ENCODE measurements around the gene BEND5.

Gene BEND5

GRCh38 chr1:48730164-48730910 is 46.4 kb downstream of the BEND5 start:
- H3K27ac ChIP-seq (ENCODE audit: low read depth, low read length): no peak overlapping the region
- no peaks in the 10 kb centered on the region for H3K27me3 ChIP-seq (ENCODE audit: control insufficient read depth in 5 of 5, insufficient read depth in 4 of 5, low read length in 5 of 5)
- no peak overlapping the region for H3K4me3 ChIP-seq (ENCODE audit: low read depth in 1 of 5, low read length in 5 of 5)
- H3K9me3 ChIP-seq (ENCODE audit: control insufficient read depth in 5 of 5, low read length in 5 of 5): no peaks in the 10 kb centered on the region
- peaks cover 3 to 43% (median 37%) of the 10 kb centered on the region in 5 donors for H3K36me3 ChIP-seq (ENCODE audit: control insufficient read depth in 5 of 5, insufficient read depth in 5 of 5, low read length in 5 of 5)
- no peak overlapping the region for H3K9ac ChIP-seq (ENCODE audit: low read length in 5 of 5)
- H3K4me1 ChIP-seq (ENCODE audit: control insufficient read depth in 5 of 5, insufficient read depth in 5 of 5, low read length in 5 of 5): no peaks in the 10 kb centered on the region

DNA sequence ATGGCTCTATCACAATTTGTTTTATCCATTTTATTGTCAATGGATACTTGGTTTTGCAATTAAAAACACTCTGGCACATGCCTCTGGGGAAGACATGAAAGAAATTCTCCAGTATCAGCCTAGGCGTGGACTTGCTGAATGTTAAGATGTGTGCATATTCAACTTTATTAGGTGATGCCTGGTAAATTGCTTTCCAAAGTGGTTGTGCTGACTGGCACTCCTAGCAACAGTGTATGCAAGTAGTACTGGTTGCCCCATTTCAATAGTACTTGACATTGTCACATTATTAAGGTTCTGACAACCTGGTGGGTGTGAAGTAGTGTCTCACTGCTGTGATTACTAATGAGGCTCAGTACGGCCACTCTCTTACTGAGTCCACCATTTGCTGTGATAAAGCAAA is 48.1 kb downstream of the BEND5 start:
- no peaks in the 10 kb centered on the region for H3K4me1 ChIP-seq (ENCODE audit: control insufficient read depth in 5 of 5, insufficient read depth in 5 of 5, low read length in 5 of 5)
- no peaks in the 10 kb centered on the region for H3K9me3 ChIP-seq (ENCODE audit: control insufficient read depth in 5 of 5, low read length in 5 of 5)
- no peak overlapping the region for H3K9ac ChIP-seq (ENCODE audit: low read length in 5 of 5)
- peaks cover 0 to 30% (median 20%) of the 10 kb centered on the region in 5 donors for H3K36me3 ChIP-seq (ENCODE audit: control insufficient read depth in 5 of 5, insufficient read depth in 5 of 5, low read length in 5 of 5)
- no peak overlapping the region for H3K27ac ChIP-seq (ENCODE audit: low read depth, low read length)
- no peaks in the 10 kb centered on the region for H3K27me3 ChIP-seq (ENCODE audit: control insufficient read depth in 5 of 5, insufficient read depth in 4 of 5, low read length in 5 of 5)
- H3K4me3 ChIP-seq (ENCODE audit: low read depth in 1 of 5, low read length in 5 of 5): no peak overlapping the region

DNA sequence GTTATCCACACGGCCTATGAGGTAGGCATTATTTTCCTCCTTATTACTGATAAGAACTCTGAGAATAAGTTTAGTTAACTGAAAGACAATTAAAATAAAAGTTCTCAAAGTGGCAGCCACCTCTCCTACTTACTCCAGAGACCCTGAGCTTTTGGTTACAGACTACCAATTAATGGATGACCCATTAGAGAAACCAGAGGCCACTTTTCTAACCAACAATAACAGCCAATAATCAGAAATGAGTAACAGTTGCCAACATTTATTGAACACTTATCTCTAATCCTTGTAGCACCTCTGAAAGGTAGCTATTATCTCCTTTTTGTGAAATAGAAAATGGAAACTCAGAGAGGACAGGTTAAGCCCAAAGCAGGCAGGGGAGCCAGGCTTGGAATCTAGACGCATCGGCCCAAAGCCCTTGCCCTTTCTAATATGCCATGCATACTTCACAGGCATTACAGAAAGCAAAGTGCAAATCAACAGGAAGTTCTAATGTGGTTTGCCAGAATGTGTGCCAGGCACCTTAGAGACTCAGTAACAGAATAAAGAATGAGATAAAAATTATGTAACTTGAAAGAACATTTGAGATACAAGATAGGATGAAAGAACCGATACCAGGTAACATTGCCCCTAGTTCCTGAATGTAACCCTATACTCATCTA is 50.0 kb downstream of the BEND5 start:
- no peak overlapping the region for H3K27ac ChIP-seq (ENCODE audit: low read depth, low read length)
- no peaks in the 10 kb centered on the region for H3K9me3 ChIP-seq (ENCODE audit: control insufficient read depth in 5 of 5, low read length in 5 of 5)
- no peak overlapping the region for H3K9ac ChIP-seq (ENCODE audit: low read length in 5 of 5)
- H3K36me3 ChIP-seq (ENCODE audit: control insufficient read depth in 5 of 5, insufficient read depth in 5 of 5, low read length in 5 of 5): peaks cover 0 to 18% (median 3%) of the 10 kb centered on the region in 5 donors
- no peaks in the 10 kb centered on the region for H3K27me3 ChIP-seq (ENCODE audit: control insufficient read depth in 5 of 5, insufficient read depth in 4 of 5, low read length in 5 of 5)
- H3K4me3 ChIP-seq (ENCODE audit: low read depth in 1 of 5, low read length in 5 of 5): no peak overlapping the region
- no peaks in the 10 kb centered on the region for H3K4me1 ChIP-seq (ENCODE audit: control insufficient read depth in 5 of 5, insufficient read depth in 5 of 5, low read length in 5 of 5)

DNA sequence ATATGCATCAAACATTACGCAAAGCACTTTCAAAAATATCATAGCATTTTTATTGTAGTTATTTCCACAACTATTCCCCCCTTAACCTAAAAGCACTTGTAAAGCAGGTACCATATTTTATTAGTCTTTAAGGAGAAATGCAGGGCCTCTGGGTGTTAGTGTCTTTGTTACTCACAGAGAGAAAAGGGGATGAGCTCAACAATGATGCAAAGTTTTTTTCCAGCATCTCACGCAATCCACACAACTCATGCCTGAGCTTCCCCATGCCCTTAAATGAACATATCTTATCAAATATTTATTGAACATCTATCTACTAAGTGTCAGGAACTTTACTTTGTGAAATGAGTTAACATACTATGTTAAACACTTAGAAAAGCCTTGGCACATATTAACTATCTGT is 50.6 kb downstream of the BEND5 start:
- Histone ChIP-seq H3K36me3 (ENCODE audit: control insufficient read depth in 5 of 5, insufficient read depth in 5 of 5, low read length in 5 of 5) (peaks cover 0 to 13% (median 3%) of the 10 kb centered on the region in 5 donors), H3K9me3 (ENCODE audit: control insufficient read depth in 5 of 5, low read length in 5 of 5) (no peaks in the 10 kb centered on the region), H3K4me1 (ENCODE audit: control insufficient read depth in 5 of 5, insufficient read depth in 5 of 5, low read length in 5 of 5) (no peaks in the 10 kb centered on the region), H3K27ac (ENCODE audit: low read depth, low read length) (no peak overlapping the region), H3K9ac (ENCODE audit: low read length in 5 of 5) (no peak overlapping the region), H3K27me3 (ENCODE audit: control insufficient read depth in 5 of 5, insufficient read depth in 4 of 5, low read length in 5 of 5) (no peaks in the 10 kb centered on the region), H3K4me3 (ENCODE audit: low read depth in 1 of 5, low read length in 5 of 5) (no peak overlapping the region)

GRCh38 chr1:48725341-48726046 is 51.2 kb downstream of the BEND5 start:
- Histone ChIP-seq H3K9ac (ENCODE audit: low read length in 5 of 5) (no peak overlapping the region), H3K9me3 (ENCODE audit: control insufficient read depth in 5 of 5, low read length in 5 of 5) (no peaks in the 10 kb centered on the region), H3K36me3 (ENCODE audit: control insufficient read depth in 5 of 5, insufficient read depth in 5 of 5, low read length in 5 of 5) (peaks cover 0 to 10% (median 3%) of the 10 kb centered on the region in 5 donors), H3K27ac (ENCODE audit: low read depth, low read length) (no peak overlapping the region), H3K4me1 (ENCODE audit: control insufficient read depth in 5 of 5, insufficient read depth in 5 of 5, low read length in 5 of 5) (no peaks in the 10 kb centered on the region), H3K4me3 (ENCODE audit: low read depth in 1 of 5, low read length in 5 of 5) (no peak overlapping the region), H3K27me3 (ENCODE audit: control insufficient read depth in 5 of 5, insufficient read depth in 4 of 5, low read length in 5 of 5) (no peaks in the 10 kb centered on the region)

DNA sequence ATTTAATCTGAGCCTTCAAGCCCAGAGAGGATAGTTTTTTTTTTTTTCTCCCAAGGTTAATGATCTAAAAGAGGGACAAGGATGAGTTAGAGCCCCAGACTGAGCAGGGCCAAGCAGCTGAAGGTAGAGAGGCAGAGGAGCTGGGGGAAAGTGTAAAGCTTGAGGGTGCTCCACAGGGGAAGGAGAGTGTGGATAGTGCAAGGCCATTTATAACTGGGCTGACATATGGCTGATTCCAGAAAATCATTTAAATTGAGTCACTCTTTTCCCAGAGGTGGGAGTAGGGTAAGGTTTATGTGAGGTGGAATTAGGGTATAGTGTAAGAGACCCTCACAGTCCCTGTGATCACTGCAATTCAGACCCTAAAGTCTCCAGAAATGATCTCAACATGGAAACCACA is 55.8 kb downstream of the BEND5 start:
- Histone ChIP-seq H3K9me3 (ENCODE audit: control insufficient read depth in 5 of 5, low read length in 5 of 5) (no peaks in the 10 kb centered on the region), H3K27ac (ENCODE audit: low read depth, low read length) (no peak overlapping the region), H3K4me1 (ENCODE audit: control insufficient read depth in 5 of 5, insufficient read depth in 5 of 5, low read length in 5 of 5) (peaks cover 0 to 5% (median 3%) of the 10 kb centered on the region in 5 donors), H3K4me3 (ENCODE audit: low read depth in 1 of 5, low read length in 5 of 5) (no peak overlapping the region), H3K9ac (ENCODE audit: low read length in 5 of 5) (no peak overlapping the region), H3K36me3 (ENCODE audit: control insufficient read depth in 5 of 5, insufficient read depth in 5 of 5, low read length in 5 of 5) (no peaks in the 10 kb centered on the region), H3K27me3 (ENCODE audit: control insufficient read depth in 5 of 5, insufficient read depth in 4 of 5, low read length in 5 of 5) (no peaks in the 10 kb centered on the region)

- Histone ChIP-seq H3K9ac (ENCODE audit: low read length in 5 of 5) (no peak overlapping the region), H3K4me3 (ENCODE audit: low read depth in 1 of 5, low read length in 5 of 5) (no peak overlapping the region), H3K27ac (ENCODE audit: low read depth, low read length) (no peak overlapping the region), H3K27me3 (ENCODE audit: control insufficient read depth in 5 of 5, insufficient read depth in 4 of 5, low read length in 5 of 5) (no peaks in the 10 kb centered on the region), H3K36me3 (ENCODE audit: control insufficient read depth in 5 of 5, insufficient read depth in 5 of 5, low read length in 5 of 5) (no peaks in the 10 kb centered on the region), H3K4me1 (ENCODE audit: control insufficient read depth in 5 of 5, insufficient read depth in 5 of 5, low read length in 5 of 5) (peaks cover 0 to 5% (median 3%) of the 10 kb centered on the region in 5 donors), H3K9me3 (ENCODE audit: control insufficient read depth in 5 of 5, low read length in 5 of 5) (no peaks in the 10 kb centered on the region)
These were observed 58.0 kb downstream of the BEND5 start for GRCh38 chr1:48718705-48719104.

DNA sequence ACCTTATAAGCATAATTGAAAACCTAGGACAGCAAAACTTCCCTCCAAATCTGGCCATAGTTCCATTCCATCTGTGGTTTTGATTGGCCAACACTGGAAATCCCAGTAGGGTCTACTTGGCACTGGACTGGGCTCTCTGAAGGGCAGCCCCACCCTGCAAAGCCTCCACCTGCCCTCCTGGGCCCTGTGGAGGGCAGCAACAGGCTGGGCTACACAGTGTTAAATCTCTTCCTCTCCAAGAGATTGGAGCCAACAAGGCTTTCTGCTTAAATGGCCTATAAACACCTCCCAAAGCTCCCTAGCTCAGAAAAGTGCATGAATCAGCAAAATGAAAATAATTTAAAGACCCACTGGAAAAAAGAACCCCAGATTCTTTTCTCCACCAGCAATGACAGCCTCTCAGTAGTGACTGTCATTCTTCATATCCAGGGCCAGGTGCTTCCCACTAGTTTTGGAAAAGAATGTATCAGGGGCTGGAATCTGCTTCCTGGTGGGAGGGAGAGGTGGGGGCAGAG is 58.5 kb downstream of the BEND5 start:
- no peak overlapping the region for H3K9ac ChIP-seq (ENCODE audit: low read length in 5 of 5)
- H3K36me3 ChIP-seq (ENCODE audit: control insufficient read depth in 5 of 5, insufficient read depth in 5 of 5, low read length in 5 of 5): no peaks in the 10 kb centered on the region
- no peak overlapping the region for H3K27ac ChIP-seq (ENCODE audit: low read depth, low read length)
- H3K4me3 ChIP-seq (ENCODE audit: low read depth in 1 of 5, low read length in 5 of 5): no peak overlapping the region
- H3K27me3 ChIP-seq (ENCODE audit: control insufficient read depth in 5 of 5, insufficient read depth in 4 of 5, low read length in 5 of 5): peaks cover 0 to 2% (median 0%) of the 10 kb centered on the region in 5 donors
- H3K4me1 ChIP-seq (ENCODE audit: control insufficient read depth in 5 of 5, insufficient read depth in 5 of 5, low read length in 5 of 5): peaks cover 0 to 5% (median 3%) of the 10 kb centered on the region in 5 donors
- no peaks in the 10 kb centered on the region for H3K9me3 ChIP-seq (ENCODE audit: control insufficient read depth in 5 of 5, low read length in 5 of 5)

DNA sequence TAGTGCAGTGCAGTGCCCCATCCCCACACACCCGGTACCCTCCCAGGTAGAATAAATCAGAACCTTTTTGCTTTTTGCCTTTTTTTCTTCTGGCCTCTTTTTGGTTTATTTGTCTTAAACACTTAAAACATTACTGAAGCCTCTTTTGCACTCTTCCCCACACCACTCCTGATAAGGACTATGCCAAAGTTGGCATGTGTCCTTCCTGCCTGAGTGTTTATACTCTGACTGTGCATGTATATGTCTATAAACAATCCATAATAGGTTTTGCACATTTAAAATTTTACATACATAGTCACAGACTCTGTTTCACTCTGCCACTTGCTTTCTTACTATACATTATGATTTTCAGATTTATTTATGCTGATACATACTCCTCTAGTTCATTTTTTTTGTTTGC is 59.6 kb downstream of the BEND5 start:
- no peaks in the 10 kb centered on the region for H3K9me3 ChIP-seq (ENCODE audit: control insufficient read depth in 5 of 5, low read length in 5 of 5)
- H3K9ac ChIP-seq (ENCODE audit: low read length in 5 of 5): no peak overlapping the region
- H3K4me1 ChIP-seq (ENCODE audit: control insufficient read depth in 5 of 5, insufficient read depth in 5 of 5, low read length in 5 of 5): peaks cover 0 to 5% (median 3%) of the 10 kb centered on the region in 5 donors
- H3K36me3 ChIP-seq (ENCODE audit: control insufficient read depth in 5 of 5, insufficient read depth in 5 of 5, low read length in 5 of 5): no peaks in the 10 kb centered on the region
- H3K4me3 ChIP-seq (ENCODE audit: low read depth in 1 of 5, low read length in 5 of 5): no peak overlapping the region
- peaks cover 0 to 2% (median 0%) of the 10 kb centered on the region in 5 donors for H3K27me3 ChIP-seq (ENCODE audit: control insufficient read depth in 5 of 5, insufficient read depth in 4 of 5, low read length in 5 of 5)
- no peak overlapping the region for H3K27ac ChIP-seq (ENCODE audit: low read depth, low read length)

DNA sequence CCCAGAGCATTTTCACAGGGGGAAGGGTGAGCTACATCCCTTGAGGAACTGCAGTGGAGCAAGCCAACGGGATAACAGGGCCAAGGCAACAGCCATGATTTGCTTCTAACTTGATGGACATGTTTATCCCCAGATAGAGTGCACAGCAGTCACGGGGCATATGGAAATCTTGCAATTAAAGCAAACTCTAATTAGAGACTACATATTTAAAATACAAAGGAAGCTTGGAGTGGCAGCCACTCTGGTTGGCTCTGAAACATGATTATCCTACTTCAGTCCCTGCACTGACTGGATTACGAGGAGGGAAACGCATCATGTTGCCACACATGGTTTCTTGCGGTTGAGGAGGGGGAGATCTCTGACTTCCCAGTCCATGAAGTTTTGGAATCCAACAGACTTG is 60.8 kb downstream of the BEND5 start:
- Histone ChIP-seq H3K27ac (ENCODE audit: low read depth, low read length) (no peak overlapping the region), H3K27me3 (ENCODE audit: control insufficient read depth in 5 of 5, insufficient read depth in 4 of 5, low read length in 5 of 5) (peaks cover 0 to 2% (median 0%) of the 10 kb centered on the region in 5 donors), H3K9me3 (ENCODE audit: control insufficient read depth in 5 of 5, low read length in 5 of 5) (no peaks in the 10 kb centered on the region), H3K36me3 (ENCODE audit: control insufficient read depth in 5 of 5, insufficient read depth in 5 of 5, low read length in 5 of 5) (no peaks in the 10 kb centered on the region), H3K4me3 (ENCODE audit: low read depth in 1 of 5, low read length in 5 of 5) (no peak overlapping the region), H3K4me1 (ENCODE audit: control insufficient read depth in 5 of 5, insufficient read depth in 5 of 5, low read length in 5 of 5) (peaks cover 0 to 5% (median 3%) of the 10 kb centered on the region in 5 donors), H3K9ac (ENCODE audit: low read length in 5 of 5) (no peak overlapping the region)
